Measurements from ENCODE around the gene KLB. TPM values are rescaled to one million over a fixed set of nuclear protein-coding genes. Genes with fewer than 3 reads are reported as not detected.

KLB gene
- total RNA-seq, 1 experiment from 2014 or later = not detected

- no TSS peak for BruUV-seq (replicated peaks)
- H3K36me3 ChIP-seq (ENCODE audit: control insufficient read depth in 1 of 2, insufficient read depth in 2 of 2, low read length in 2 of 2) = no peaks in the 10 kb centered on the region
- CTCF ChIA-PET = no interaction called here
- H4K20me1 ChIP-seq (ENCODE audit: insufficient read depth) = no peaks in the 10 kb centered on the region
- H3K4me1 ChIP-seq (ENCODE audit: control insufficient read depth in 1 of 2, insufficient read depth in 2 of 2, low read length in 2 of 2) = no peaks in the 10 kb centered on the region
- no peaks in the 10 kb centered on the region for H3K27me3 ChIP-seq (ENCODE audit: insufficient read depth, low read length)
- DNase-seq (ENCODE audit: low read depth, low spot score) = no peak
- no peak overlapping the region for H3K4me2 ChIP-seq (ENCODE audit: low read length)
- no peak overlapping the region for H2AFZ ChIP-seq (ENCODE audit: low read depth, low read length, poor library complexity, severe bottlenecking)
- no peak for ATAC-seq
- RAD21 ChIA-PET (ENCODE audit: low non-redundant PET in 1 of 2, low total read pairs in 2 of 2, uncharacterized antibody in 2 of 2, unreplicated experiment in 2 of 2) = no interaction called here
- H3K9ac ChIP-seq (ENCODE audit: low read length) = no peak overlapping the region
- H3K4me3 ChIP-seq (replicated peaks in 1 of 2; ENCODE audit: low read depth in 1 of 2, low read length in 2 of 2) = no peak overlapping the region
- intact Hi-C loops (cut with micrococcal nuclease) = no loop called here
- no peaks in the 10 kb centered on the region for H3K9me2 ChIP-seq (ENCODE audit: insufficient read depth)
- POLR2A ChIA-PET = interaction anchor here (0.7 kb wide), 1 partner anchor 9 kb away, joined by 4 read pairs; no protein-coding TSS in a partner anchor
- H3K9me3 ChIP-seq (ENCODE audit: control insufficient read depth in 1 of 2, insufficient read depth in 1 of 2, low read depth in 1 of 2, low read length in 2 of 2) = no peaks in the 10 kb centered on the region
- TF ChIP-seq CTCF (IDR thresholded peaks at IDR 0.05 in 2 of 3, conservative IDR thresholded peaks at IDR 0.05 in 1 of 3; ENCODE audit: borderline replicate concordance in 1 of 3, insufficient read depth in 1 of 3, low read depth in 2 of 3, low read length in 2 of 3) (no peak), EGR1 (IDR thresholded peaks at IDR 0.05; ENCODE audit: low read depth) (no peak), SP1 (IDR thresholded peaks at IDR 0.05; ENCODE audit: low read depth) (no peak)
- H3K27ac ChIP-seq (ENCODE audit: low read depth, low read length) = no peak overlapping the region
- no peaks in the 10 kb centered on the region for H3K79me2 ChIP-seq (ENCODE audit: insufficient read depth, low read length)
Observed at GRCh38 chr4:39442998-39443397, 36.3 kb downstream of the KLB start.

DNA sequence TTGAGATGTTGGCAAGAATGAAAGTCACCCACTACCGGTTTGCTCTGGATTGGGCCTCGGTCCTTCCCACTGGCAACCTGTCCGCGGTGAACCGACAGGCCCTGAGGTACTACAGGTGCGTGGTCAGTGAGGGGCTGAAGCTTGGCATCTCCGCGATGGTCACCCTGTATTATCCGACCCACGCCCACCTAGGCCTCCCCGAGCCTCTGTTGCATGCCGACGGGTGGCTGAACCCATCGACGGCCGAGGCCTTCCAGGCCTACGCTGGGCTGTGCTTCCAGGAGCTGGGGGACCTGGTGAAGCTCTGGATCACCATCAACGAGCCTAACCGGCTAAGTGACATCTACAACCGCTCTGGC, 39.7 kb downstream of the KLB start:
- Histone ChIP-seq H3K9me2 (ENCODE audit: insufficient read depth) (no peaks in the 10 kb centered on the region), H3K4me3 (replicated peaks in 1 of 2; ENCODE audit: low read depth in 1 of 2, low read length in 2 of 2) (no peak overlapping the region), H3K27ac (ENCODE audit: low read depth, low read length) (no peak overlapping the region), H4K20me1 (ENCODE audit: insufficient read depth) (peaks cover 18% of the 10 kb centered on the region; the same call in 1 of the 2 replicates), H3K9me3 (ENCODE audit: control insufficient read depth in 1 of 2, insufficient read depth in 1 of 2, low read depth in 1 of 2, low read length in 2 of 2) (no peaks in the 10 kb centered on the region), H3K27me3 (ENCODE audit: insufficient read depth, low read length) (no peaks in the 10 kb centered on the region), H2AFZ (ENCODE audit: low read depth, low read length, poor library complexity, severe bottlenecking) (no peak overlapping the region), H3K4me1 (ENCODE audit: control insufficient read depth in 1 of 2, insufficient read depth in 2 of 2, low read length in 2 of 2) (no peaks in the 10 kb centered on the region), H3K4me2 (ENCODE audit: low read length) (no peak overlapping the region), H3K79me2 (ENCODE audit: insufficient read depth, low read length) (no peaks in the 10 kb centered on the region; the same call in 1 of the 2 replicates), H3K36me3 (ENCODE audit: control insufficient read depth in 1 of 2, insufficient read depth in 2 of 2, low read length in 2 of 2) (peaks cover 2 to 8% of the 10 kb centered on the region in 2 experiments), H3K9ac (ENCODE audit: low read length) (no peak overlapping the region)
- DNase-seq (ENCODE audit: low read depth, low spot score) = no peak
- RAD21 ChIA-PET (ENCODE audit: low non-redundant PET in 1 of 2, low total read pairs in 2 of 2, uncharacterized antibody in 2 of 2, unreplicated experiment in 2 of 2) = interaction anchor here in 1 of 2 experiments (0.6 kb wide), 1 partner anchor 234 kb away, joined by 5 read pairs; no protein-coding TSS in a partner anchor
- CTCF ChIA-PET = no interaction called here
- peak; percentile 8; the same call in 1 of the 2 replicates for ATAC-seq
- BruUV-seq (replicated peaks) = no TSS peak
- POLR2A ChIA-PET = no interaction called here
- intact Hi-C loops (cut with micrococcal nuclease) = no loop called here
- TF ChIP-seq, protein P1, sequence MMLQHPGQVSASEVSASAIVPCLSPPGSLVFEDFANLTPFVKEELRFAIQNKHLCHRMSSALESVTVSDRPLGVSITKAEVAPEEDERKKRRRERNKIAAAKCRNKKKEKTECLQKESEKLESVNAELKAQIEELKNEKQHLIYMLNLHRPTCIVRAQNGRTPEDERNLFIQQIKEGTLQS (IDR thresholded peaks at IDR 0.05) = no peak

All from HCT116 (cell line).